ENCODE data around the gene ATF7. TPM values are rescaled to one million over a fixed set of nuclear protein-coding genes. Genes with fewer than 3 reads are reported as not detected.

The ATF7 gene
- total RNA-seq, 1 donor from 2014 or later = 12.7 TPM

- peak; percentile 87 for DNase-seq (ENCODE audit: low spot score)
- H3K27ac Mint-ChIP-seq = peak overlapping the region; percentile 85
Measured at GRCh38 chr12:53659011-53659551, 32.9 kb upstream of the ATF7 start.

GRCh38 chr12:53657041-53657440 is 30.9 kb upstream of the ATF7 start:
- Histone ChIP-seq H3K4me3 (no peak overlapping the region), H3F3A (ENCODE audit: low read depth) (peaks cover 50% of the 10 kb centered on the region), H4K20me1 (ENCODE audit: low read depth) (no peaks in the 10 kb centered on the region), H3K79me2 (ENCODE audit: low read depth) (no peaks in the 10 kb centered on the region), H3K27me3 (no peaks in the 10 kb centered on the region), H3K9me3 (ENCODE audit: low read depth) (no peaks in the 10 kb centered on the region), H3K36me3 (no peaks in the 10 kb centered on the region), H2AFZ (replicated peaks) (no peak overlapping the region), H3K27ac (no peak overlapping the region), H3K9ac (no peak overlapping the region), H3K4me2 (no peak overlapping the region), H3K4me1 (peaks cover 29% of the 10 kb centered on the region)
- H3K27me3 Mint-ChIP-seq (ENCODE audit: insufficient read depth, low read depth) = peaks cover 5% of the 10 kb centered on the region
- no peak overlapping the region for H3K27ac Mint-ChIP-seq
- no peaks in the 10 kb centered on the region for H3K9me3 Mint-ChIP-seq
- H3K4me1 Mint-ChIP-seq = peaks cover 19% of the 10 kb centered on the region
- TF ChIP-seq CTCF (IDR thresholded peaks at IDR 0.05) (no peak), EZH2 (IDR thresholded peaks at IDR 0.05) (no peak), EZH2phosphoT487 (IDR thresholded peaks at IDR 0.05) (no peak)
- no peak overlapping the region for H3K4me3 Mint-ChIP-seq
- H3K36me3 Mint-ChIP-seq = peaks cover 9% of the 10 kb centered on the region
- no peak for DNase-seq (ENCODE audit: low spot score)

More at GRCh38 chr12:53659011-53659551, 32.9 kb upstream of the ATF7 start:
- peak overlapping the region; percentile 6 for H3K4me3 Mint-ChIP-seq
- no peaks in the 10 kb centered on the region for H3K9me3 Mint-ChIP-seq
- H3K79me2 ChIP-seq (ENCODE audit: low read depth) = no peaks in the 10 kb centered on the region
- H3K9me3 ChIP-seq (ENCODE audit: low read depth) = no peaks in the 10 kb centered on the region
- peaks cover 4% of the 10 kb centered on the region for H3K36me3 ChIP-seq
- H3F3A ChIP-seq (ENCODE audit: low read depth) = peaks cover 64% of the 10 kb centered on the region
- peaks cover 19% of the 10 kb centered on the region for H3K36me3 Mint-ChIP-seq
- H3K9ac ChIP-seq = no peak overlapping the region
- H4K20me1 ChIP-seq (ENCODE audit: low read depth) = no peaks in the 10 kb centered on the region
- H3K4me1 Mint-ChIP-seq = peaks cover 19% of the 10 kb centered on the region
- peaks cover 4% of the 10 kb centered on the region for H3K27me3 Mint-ChIP-seq (ENCODE audit: insufficient read depth, low read depth)
- TF ChIP-seq EZH2 (IDR thresholded peaks at IDR 0.05) = no peak
- no peak for TF ChIP-seq CTCF (IDR thresholded peaks at IDR 0.05)
- no peak for TF ChIP-seq EZH2phosphoT487 (IDR thresholded peaks at IDR 0.05)
- H3K27me3 ChIP-seq = no peaks in the 10 kb centered on the region
- peak overlapping the region; percentile 95 for H3K27ac ChIP-seq
- H2AFZ ChIP-seq (replicated peaks) = no peak overlapping the region
- peak overlapping the region; percentile 51 for H3K4me2 ChIP-seq
- peak overlapping the region; percentile 2 for H3K4me3 ChIP-seq
- H3K4me1 ChIP-seq = peaks cover 29% of the 10 kb centered on the region

GRCh38 chr12:53653595-53653994 is 27.4 kb upstream of the ATF7 start:
- no peak overlapping the region for H3K4me2 ChIP-seq
- TF ChIP-seq EZH2 (IDR thresholded peaks at IDR 0.05) (no peak), EZH2phosphoT487 (IDR thresholded peaks at IDR 0.05) (no peak), CTCF (IDR thresholded peaks at IDR 0.05) (no peak)
- Mint-ChIP-seq H3K4me1 (peaks cover 6% of the 10 kb centered on the region), H3K27ac (no peak overlapping the region), H3K4me3 (no peak overlapping the region), H3K9me3 (no peaks in the 10 kb centered on the region), H3K27me3 (ENCODE audit: insufficient read depth, low read depth) (peaks cover 5% of the 10 kb centered on the region), H3K36me3 (peaks cover 2% of the 10 kb centered on the region)
- H3K9ac ChIP-seq = no peak overlapping the region
- H3K27ac ChIP-seq = no peak overlapping the region
- H3F3A ChIP-seq (ENCODE audit: low read depth) = peaks cover 24% of the 10 kb centered on the region
- no peak overlapping the region for H2AFZ ChIP-seq (replicated peaks)
- H3K27me3 ChIP-seq = no peaks in the 10 kb centered on the region
- no peaks in the 10 kb centered on the region for H3K36me3 ChIP-seq
- H3K79me2 ChIP-seq (ENCODE audit: low read depth) = no peaks in the 10 kb centered on the region
- H3K4me1 ChIP-seq = peaks cover 11% of the 10 kb centered on the region
- no peak for DNase-seq (ENCODE audit: low spot score)
- no peaks in the 10 kb centered on the region for H3K9me3 ChIP-seq (ENCODE audit: low read depth)
- H3K4me3 ChIP-seq = no peak overlapping the region
- no peaks in the 10 kb centered on the region for H4K20me1 ChIP-seq (ENCODE audit: low read depth)

Data from neural progenitor cell (in vitro differentiated cells).